ENCODE measurements around the gene ODAD2. TPM values are rescaled to one million over a fixed set of nuclear protein-coding genes. Genes with fewer than 3 reads are reported as not detected.

The ODAD2 gene
- total and polyA plus RNA-seq, 2 donors (not counting 1 experiment from before 2014, with no cell fraction given), result not detected

DNA sequence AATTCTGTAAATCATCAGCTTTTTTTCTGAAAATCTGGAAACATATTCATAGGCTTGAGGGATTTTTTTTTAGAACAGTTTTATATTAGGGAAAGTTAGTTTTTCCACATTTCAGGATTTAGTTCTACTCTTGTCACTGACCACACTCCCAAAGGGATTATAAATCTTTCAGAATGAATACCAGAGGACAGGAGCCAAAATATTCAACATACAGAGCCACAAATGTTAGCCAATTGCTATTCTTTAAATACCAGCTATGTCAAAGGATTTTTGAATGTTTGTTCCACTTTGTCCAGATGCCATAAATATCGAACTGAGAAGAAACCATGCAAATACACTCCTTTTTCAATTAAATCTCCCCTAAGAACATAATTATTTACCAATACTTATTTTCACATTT, 50.7 kb downstream of the ODAD2 start:
- WGBS (ENCODE audit: insufficient coverage), result 100% methylated on average over 1 of the region's 1 CpG

DNA sequence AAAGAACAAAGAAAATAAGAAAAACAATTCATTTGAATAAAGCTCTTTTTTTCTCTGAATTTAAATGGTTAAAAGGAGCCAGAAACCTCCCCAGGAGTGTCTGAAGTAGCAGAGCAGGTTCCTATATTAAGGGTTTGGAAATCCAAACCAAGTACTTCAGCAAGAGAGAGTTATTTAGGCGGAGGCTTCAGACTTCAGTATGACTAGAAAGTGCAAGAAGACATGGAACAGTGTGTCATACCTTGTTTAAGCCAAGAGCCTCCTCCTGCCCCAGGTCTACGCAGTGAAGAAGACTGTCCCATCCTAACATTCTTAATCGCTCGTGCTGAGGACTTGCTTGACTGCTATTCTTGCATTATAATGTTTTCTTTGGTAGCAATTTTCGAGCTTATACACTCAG, 51.3 kb downstream of the ODAD2 start:
- H3K4me2 ChIP-seq (replicated peaks; ENCODE audit: low read depth, low read length, poor library complexity, severe bottlenecking), result no peak overlapping the region
- H3K9me3 ChIP-seq (ENCODE audit: control extremely low read depth in 1 of 3, control insufficient read depth in 2 of 3, insufficient read depth in 1 of 3, low read length in 2 of 3), result no peaks in the 10 kb centered on the region
- no peaks in the 10 kb centered on the region for H4K20me1 ChIP-seq (ENCODE audit: control insufficient read depth, insufficient read depth, low read length, poor library complexity, severe bottlenecking)
- 100% methylated on average over 1 of the region's 5 CpGs for WGBS (ENCODE audit: insufficient coverage)
- no peak for TF ChIP-seq EZH2 (IDR thresholded peaks at IDR 0.05; ENCODE audit: borderline replicate concordance, insufficient read depth, low read depth, low read length, poor library complexity, severe bottlenecking)
- TF ChIP-seq, protein P1, sequence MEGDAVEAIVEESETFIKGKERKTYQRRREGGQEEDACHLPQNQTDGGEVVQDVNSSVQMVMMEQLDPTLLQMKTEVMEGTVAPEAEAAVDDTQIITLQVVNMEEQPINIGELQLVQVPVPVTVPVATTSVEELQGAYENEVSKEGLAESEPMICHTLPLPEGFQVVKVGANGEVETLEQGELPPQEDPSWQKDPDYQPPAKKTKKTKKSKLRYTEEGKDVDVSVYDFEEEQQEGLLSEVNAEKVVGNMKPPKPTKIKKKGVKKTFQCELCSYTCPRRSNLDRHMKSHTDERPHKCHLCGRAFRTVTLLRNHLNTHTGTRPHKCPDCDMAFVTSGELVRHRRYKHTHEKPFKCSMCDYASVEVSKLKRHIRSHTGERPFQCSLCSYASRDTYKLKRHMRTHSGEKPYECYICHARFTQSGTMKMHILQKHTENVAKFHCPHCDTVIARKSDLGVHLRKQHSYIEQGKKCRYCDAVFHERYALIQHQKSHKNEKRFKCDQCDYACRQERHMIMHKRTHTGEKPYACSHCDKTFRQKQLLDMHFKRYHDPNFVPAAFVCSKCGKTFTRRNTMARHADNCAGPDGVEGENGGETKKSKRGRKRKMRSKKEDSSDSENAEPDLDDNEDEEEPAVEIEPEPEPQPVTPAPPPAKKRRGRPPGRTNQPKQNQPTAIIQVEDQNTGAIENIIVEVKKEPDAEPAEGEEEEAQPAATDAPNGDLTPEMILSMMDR (IDR thresholded peaks at IDR 0.05), result no peak
- ATAC-seq (ENCODE audit: low read depth) (no peak), DNase-seq (no peak)
- ChIA-PET CTCF (no interaction called here), POLR2A (no interaction called here)
- H3K27me3 ChIP-seq (replicated peaks in 1 of 4; ENCODE audit: control extremely low read depth in 1 of 4, control insufficient read depth in 3 of 4, insufficient read depth in 4 of 4, low read length in 3 of 4), result no peaks in the 10 kb centered on the region
- Mint-ChIP-seq H3K9me3 (ENCODE audit: insufficient read depth) (no peaks in the 10 kb centered on the region), H3K27me3 (no peaks in the 10 kb centered on the region), H3K4me1 (no peaks in the 10 kb centered on the region), H3K4me3 (no peak overlapping the region), H3K27ac (no peak overlapping the region)
- no peak overlapping the region for H3K9ac ChIP-seq (ENCODE audit: low read length)
- no peak overlapping the region for H3K27ac ChIP-seq (ENCODE audit: low read length in 2 of 2)
- no peaks in the 10 kb centered on the region for H3K4me1 ChIP-seq (ENCODE audit: control insufficient read depth in 2 of 2, insufficient read depth in 2 of 2, low read length in 2 of 2)
- no peaks in the 10 kb centered on the region for H3K36me3 ChIP-seq (replicated peaks in 1 of 2; ENCODE audit: control extremely low read depth in 1 of 2, control insufficient read depth in 1 of 2, extremely low read depth in 1 of 2, insufficient read depth in 2 of 2, low read length in 1 of 2)
- no peak overlapping the region for H2AFZ ChIP-seq (ENCODE audit: insufficient read depth, low read depth, low read length, poor library complexity, severe bottlenecking)
- intact Hi-C loops (cut with micrococcal nuclease), result no loop called here
- H3K4me3 ChIP-seq (ENCODE audit: control extremely low read depth in 1 of 5, extremely low read depth in 1 of 5, insufficient read depth in 1 of 5, low read depth in 2 of 5, low read length in 4 of 5), result no peak overlapping the region
- H3K79me2 ChIP-seq (ENCODE audit: control insufficient read depth, insufficient read depth, low read length), result no peaks in the 10 kb centered on the region

More for the DNA sequence above, 50.7 kb downstream of the ODAD2 start:
- no peaks in the 10 kb centered on the region for H3K36me3 ChIP-seq (replicated peaks in 1 of 2; ENCODE audit: control extremely low read depth in 1 of 2, control insufficient read depth in 1 of 2, extremely low read depth in 1 of 2, insufficient read depth in 2 of 2, low read length in 1 of 2)
- H3K9me3 Mint-ChIP-seq (ENCODE audit: insufficient read depth), result no peaks in the 10 kb centered on the region
- H3K4me1 Mint-ChIP-seq, result no peaks in the 10 kb centered on the region
- no peak overlapping the region for H3K4me3 Mint-ChIP-seq
- H3K4me1 ChIP-seq (ENCODE audit: control insufficient read depth in 2 of 2, insufficient read depth in 2 of 2, low read length in 2 of 2), result no peaks in the 10 kb centered on the region
- TF ChIP-seq EZH2 (IDR thresholded peaks at IDR 0.05; ENCODE audit: borderline replicate concordance, insufficient read depth, low read depth, low read length, poor library complexity, severe bottlenecking), result no peak
- TF ChIP-seq, protein P1 (IDR thresholded peaks at IDR 0.05), result no peak
- intact Hi-C loops (cut with micrococcal nuclease), result no loop called here
- H3K79me2 ChIP-seq (ENCODE audit: control insufficient read depth, insufficient read depth, low read length), result no peaks in the 10 kb centered on the region
- no peaks in the 10 kb centered on the region for H4K20me1 ChIP-seq (ENCODE audit: control insufficient read depth, insufficient read depth, low read length, poor library complexity, severe bottlenecking)
- H2AFZ ChIP-seq (ENCODE audit: insufficient read depth, low read depth, low read length, poor library complexity, severe bottlenecking), result no peak overlapping the region
- H3K27me3 Mint-ChIP-seq, result no peaks in the 10 kb centered on the region
- DNase-seq, result no peak
- H3K9me3 ChIP-seq (ENCODE audit: control extremely low read depth in 1 of 3, control insufficient read depth in 2 of 3, insufficient read depth in 1 of 3, low read length in 2 of 3), result no peaks in the 10 kb centered on the region
- H3K4me3 ChIP-seq (ENCODE audit: control extremely low read depth in 1 of 5, extremely low read depth in 1 of 5, insufficient read depth in 1 of 5, low read depth in 2 of 5, low read length in 4 of 5), result no peak overlapping the region
- H3K4me2 ChIP-seq (replicated peaks; ENCODE audit: low read depth, low read length, poor library complexity, severe bottlenecking), result no peak overlapping the region
- no peak overlapping the region for H3K27ac ChIP-seq (ENCODE audit: low read length in 2 of 2)
- CTCF ChIA-PET, result no interaction called here
- no peaks in the 10 kb centered on the region for H3K27me3 ChIP-seq (replicated peaks in 1 of 4; ENCODE audit: control extremely low read depth in 1 of 4, control insufficient read depth in 3 of 4, insufficient read depth in 4 of 4, low read length in 3 of 4)
- no peak overlapping the region for H3K9ac ChIP-seq (ENCODE audit: low read length)
- POLR2A ChIA-PET, result no interaction called here
- H3K27ac Mint-ChIP-seq, result no peak overlapping the region
- no peak for ATAC-seq (ENCODE audit: low read depth)

Measured in B cell (primary cell).